ENCODE data around the gene KRTAP13-2. TPM values are rescaled to one million over a fixed set of nuclear protein-coding genes. Genes with fewer than 3 reads are reported as not detected.

Gene KRTAP13-2
- total and polyA plus RNA-seq, 11 donors = not detected

- Histone ChIP-seq H3K4me1 (peaks cover 0 to 9% (median 0%) of the 10 kb centered on the region in 12 donors), H3K4me3 (no peak overlapping the region), H3K27me3 (no peaks in the 10 kb centered on the region), H3K36me3 (no peaks in the 10 kb centered on the region), H3K27ac (no peak overlapping the region), H3K9me3 (peaks cover 0 to 20% (median 2%) of the 10 kb centered on the region in 12 donors)
- peak in 3 of 4 donors; percentile 13 to 67 (median 58) for ATAC-seq
- intact Hi-C loops (cut with DNase I) = no loop called here
- WGBS, 4 donors = 23 to 32% (median 24%) methylated on average over 2 of the region's 2 CpGs
- TF ChIP-seq POLR2A (IDR thresholded peaks at IDR 0.05) (no peak), CTCF (IDR thresholded peaks at IDR 0.05) (no peak)
- DNase-seq = no peak
These were observed 19.5 kb upstream of the KRTAP13-2 start for GRCh38 chr21:30391492-30392025.

- 27 to 39% (median 32%) methylated on average over 1 of the region's 1 CpG for WGBS, 4 donors
- no peak overlapping the region for H3K4me3 ChIP-seq
These were observed 10.1 kb upstream of the KRTAP13-2 start for GRCh38 chr21:30382201-30382600.

GRCh38 chr21:30355906-30356305 lies 16.2 kb downstream of the KRTAP13-2 start:
- Histone ChIP-seq H3K27me3 (no peaks in the 10 kb centered on the region), H3K4me3 (no peak overlapping the region), H3K27ac (no peak overlapping the region), H3K9me3 (no peaks in the 10 kb centered on the region), H3K36me3 (no peaks in the 10 kb centered on the region), H3K4me1 (no peaks in the 10 kb centered on the region)
- intact Hi-C loops (cut with DNase I) = no loop called here
- DNase-seq = no peak
- 62 to 70% (median 68%) methylated on average over 3 of the region's 3 CpGs for WGBS, 4 donors
- TF ChIP-seq CTCF (IDR thresholded peaks at IDR 0.05) (no peak), POLR2A (IDR thresholded peaks at IDR 0.05) (no peak)
- no peak for ATAC-seq

More at GRCh38 chr21:30382201-30382600, 10.1 kb upstream of the KRTAP13-2 start:
- Histone ChIP-seq H3K27me3 (no peaks in the 10 kb centered on the region), H3K36me3 (no peaks in the 10 kb centered on the region), H3K9me3 (no peaks in the 10 kb centered on the region), H3K4me1 (no peaks in the 10 kb centered on the region), H3K27ac (no peak overlapping the region)
- TF ChIP-seq POLR2A (IDR thresholded peaks at IDR 0.05) (no peak), CTCF (IDR thresholded peaks at IDR 0.05) (no peak)
- ATAC-seq (no peak), DNase-seq (no peak)
- intact Hi-C loops (cut with DNase I) = no loop called here

- Histone ChIP-seq H3K27me3 (no peaks in the 10 kb centered on the region), H3K4me3 (no peak overlapping the region), H3K27ac (no peak overlapping the region), H3K9me3 (no peaks in the 10 kb centered on the region), H3K36me3 (no peaks in the 10 kb centered on the region), H3K4me1 (no peaks in the 10 kb centered on the region)
- WGBS, 4 donors = 58 to 77% (median 68%) methylated on average over 1 of the region's 1 CpG
- TF ChIP-seq POLR2A (IDR thresholded peaks at IDR 0.05) (no peak), CTCF (IDR thresholded peaks at IDR 0.05) (no peak)
- DNase-seq (no peak), ATAC-seq (no peak)
- intact Hi-C loops (cut with DNase I) = no loop called here
These were observed 17.6 kb downstream of the KRTAP13-2 start for GRCh38 chr21:30354308-30355005.
